B cell (primary cell): ENCODE data around the gene PRKCZ.

ENCODE experiments used
- CTCF ChIP-seq: fragments of 200-600 bp; IDR thresholded peaks from one replicate; pipeline ENCODE4 v1.8.0; 2022; ENCODE audit warnings: antibody characterized with exemption, mild to moderate bottlenecking
- EZH2 ChIP-seq: IDR thresholded peaks from 2 replicates; pipeline ENCODE4 v1.6.1; 2012; ENCODE audit warnings: borderline replicate concordance, low read depth, mild to moderate bottlenecking, moderate library complexity, low read length; ENCODE audit not compliant: insufficient read depth, poor library complexity, severe bottlenecking

- TF ChIP-seq CTCF (no peak), EZH2 (no peak)
Observed at GRCh38 chr1:2210084-2210653, 160.0 kb downstream of the PRKCZ start.
